GM18508 (cell line): ENCODE results near the gene PCLAF.
"Not testable (repeated sequence)": the region's sequence is repeated elsewhere in the genome, so short reads cannot be mapped to it uniquely, and the experiment has no call there.

ENCODE experiments used
- ATAC-seq: cut with Tn5 transposase; IDR thresholded peaks from one replicate; pipeline ENCODE4 v1.9.1; 2021; ENCODE audit warnings: moderate number of reproducible peaks; ENCODE audit not compliant: insufficient read depth, unreplicated experiment

Gene PCLAF

DNA sequence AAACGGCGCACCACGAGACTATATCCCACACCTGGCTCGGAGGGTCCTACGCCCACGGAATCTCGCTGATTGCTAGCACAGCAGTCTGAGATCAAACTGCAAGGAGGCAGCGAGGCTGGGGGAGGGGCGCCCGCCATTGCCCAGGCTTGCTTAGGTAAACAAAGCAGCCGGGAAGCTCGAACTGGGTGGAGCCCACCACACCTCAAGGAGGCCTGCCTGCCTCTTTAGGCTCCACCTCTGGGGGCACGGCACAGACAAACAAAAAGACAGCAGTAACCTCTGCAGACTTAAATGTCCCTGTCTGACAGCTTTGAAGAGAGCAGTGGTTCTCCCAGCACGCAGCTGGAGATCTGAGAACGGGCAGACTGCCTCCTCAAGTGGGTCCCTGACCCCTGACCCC lies 54.3 kb downstream of the PCLAF start:
- ATAC-seq, result not testable (repeated sequence)

DNA sequence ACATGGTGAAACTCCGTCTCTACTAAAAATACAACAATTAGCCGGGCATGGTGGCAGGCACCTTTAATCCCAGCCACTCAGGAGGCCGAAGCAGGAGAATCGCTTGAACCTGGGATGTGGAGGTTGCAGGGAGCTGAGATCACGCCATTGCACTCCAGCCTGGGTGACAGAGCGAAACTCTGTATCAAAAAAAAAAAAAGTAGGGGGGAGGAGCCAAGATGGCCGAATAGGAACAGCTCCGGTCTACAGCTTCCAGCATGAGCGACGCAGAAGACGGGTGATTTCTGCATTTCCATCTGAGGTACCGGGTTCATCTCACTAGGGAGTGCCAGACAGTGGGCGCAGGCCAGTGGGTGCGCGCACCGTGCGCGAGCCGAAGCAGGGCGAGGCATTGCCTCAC lies 54.8 kb downstream of the PCLAF start:
- not testable (repeated sequence) for ATAC-seq

DNA sequence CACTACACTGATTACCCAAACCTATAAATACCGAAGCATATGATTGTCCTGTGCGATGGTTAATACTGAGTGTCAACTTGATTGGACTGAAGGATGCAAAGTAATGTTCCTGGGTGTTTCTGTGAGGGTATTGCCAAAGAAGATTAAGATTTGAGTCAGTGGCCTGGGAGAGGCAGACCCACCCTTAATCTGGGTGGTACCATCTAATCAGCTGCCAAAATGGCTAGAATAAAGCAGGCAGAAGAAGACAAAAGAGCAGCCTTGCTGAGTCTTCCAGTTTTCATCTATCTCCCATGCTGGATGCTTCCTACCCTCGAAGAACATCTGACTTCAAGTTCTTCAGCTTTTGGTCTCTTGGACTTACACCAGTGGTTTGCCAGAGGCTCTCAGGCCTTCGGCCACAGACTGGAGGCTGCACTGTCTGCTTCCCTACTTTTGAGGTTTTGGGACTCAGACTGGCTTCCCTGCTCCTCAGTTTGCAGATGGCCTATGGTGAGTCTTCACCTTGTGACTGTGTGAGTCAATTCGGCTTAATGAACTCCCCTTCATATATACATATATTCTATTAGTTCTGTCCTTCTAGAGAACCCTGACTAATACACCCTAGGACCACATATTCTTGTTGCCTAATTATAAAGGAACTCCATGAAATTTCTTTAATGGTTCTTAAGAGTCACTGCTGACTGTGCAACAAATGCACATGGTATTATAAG lies 56.9 kb downstream of the PCLAF start:
- ATAC-seq, result no peak

DNA sequence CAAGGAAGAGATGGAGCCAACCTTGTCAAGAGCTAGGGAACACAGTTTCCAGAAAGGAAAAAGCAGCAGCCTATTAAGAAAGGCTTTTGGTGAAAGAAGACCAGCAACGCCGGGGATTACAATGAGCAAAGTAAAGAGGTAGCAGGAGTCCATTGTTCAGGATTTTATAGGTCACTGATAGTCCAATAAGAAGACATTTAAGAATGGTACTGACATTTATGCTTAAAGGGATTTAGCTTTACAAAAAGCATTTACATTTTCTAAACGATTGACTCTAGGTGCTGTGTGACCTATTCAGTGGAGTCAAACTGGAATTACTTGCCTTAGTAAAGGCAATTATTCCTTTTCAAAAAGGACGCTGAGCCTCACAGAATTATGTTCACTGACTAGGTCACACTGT lies 66.0 kb downstream of the PCLAF start:
- ATAC-seq, result no peak

DNA sequence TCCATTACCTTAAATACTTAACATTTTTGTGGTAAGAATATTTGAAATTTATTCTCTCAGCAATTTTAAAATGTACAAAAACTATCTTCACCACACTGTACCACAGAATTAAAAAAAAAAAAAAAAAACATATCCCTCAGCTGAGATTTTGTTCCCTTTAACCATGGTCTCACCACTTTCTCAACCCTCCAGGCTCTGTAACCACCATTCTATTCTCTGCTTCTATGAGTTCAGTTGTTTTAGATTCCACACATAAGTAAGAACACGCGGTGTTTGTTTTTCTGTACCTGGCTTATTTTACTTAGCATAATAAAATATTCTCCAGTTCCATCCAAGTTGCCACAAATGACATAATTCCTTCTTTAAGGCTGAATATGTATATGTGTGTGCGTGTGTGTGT lies 66.8 kb downstream of the PCLAF start:
- no peak for ATAC-seq
